ENCODE data around the gene KRT81.

Gene KRT81

GRCh38 chr12:52291267-52291935 lies at the start of gene KRT81:
Gene KRT81 (minus strand): TSS chr12:52291534. CDS start chr12:52291465, 69 bp downstream.
- TF ChIP-seq, protein P1, sequence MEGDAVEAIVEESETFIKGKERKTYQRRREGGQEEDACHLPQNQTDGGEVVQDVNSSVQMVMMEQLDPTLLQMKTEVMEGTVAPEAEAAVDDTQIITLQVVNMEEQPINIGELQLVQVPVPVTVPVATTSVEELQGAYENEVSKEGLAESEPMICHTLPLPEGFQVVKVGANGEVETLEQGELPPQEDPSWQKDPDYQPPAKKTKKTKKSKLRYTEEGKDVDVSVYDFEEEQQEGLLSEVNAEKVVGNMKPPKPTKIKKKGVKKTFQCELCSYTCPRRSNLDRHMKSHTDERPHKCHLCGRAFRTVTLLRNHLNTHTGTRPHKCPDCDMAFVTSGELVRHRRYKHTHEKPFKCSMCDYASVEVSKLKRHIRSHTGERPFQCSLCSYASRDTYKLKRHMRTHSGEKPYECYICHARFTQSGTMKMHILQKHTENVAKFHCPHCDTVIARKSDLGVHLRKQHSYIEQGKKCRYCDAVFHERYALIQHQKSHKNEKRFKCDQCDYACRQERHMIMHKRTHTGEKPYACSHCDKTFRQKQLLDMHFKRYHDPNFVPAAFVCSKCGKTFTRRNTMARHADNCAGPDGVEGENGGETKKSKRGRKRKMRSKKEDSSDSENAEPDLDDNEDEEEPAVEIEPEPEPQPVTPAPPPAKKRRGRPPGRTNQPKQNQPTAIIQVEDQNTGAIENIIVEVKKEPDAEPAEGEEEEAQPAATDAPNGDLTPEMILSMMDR (IDR thresholded peaks at IDR 0.05; ENCODE audit: control insufficient read depth, insufficient read depth, low read depth, low read length, missing control alignments), result no peak
- no peak within 1 kb of the TSS for H3K4me3 ChIP-seq (ENCODE audit: control insufficient read depth, low read depth, low read length)
- no peak for DNase-seq (ENCODE audit: low read depth)

DNA sequence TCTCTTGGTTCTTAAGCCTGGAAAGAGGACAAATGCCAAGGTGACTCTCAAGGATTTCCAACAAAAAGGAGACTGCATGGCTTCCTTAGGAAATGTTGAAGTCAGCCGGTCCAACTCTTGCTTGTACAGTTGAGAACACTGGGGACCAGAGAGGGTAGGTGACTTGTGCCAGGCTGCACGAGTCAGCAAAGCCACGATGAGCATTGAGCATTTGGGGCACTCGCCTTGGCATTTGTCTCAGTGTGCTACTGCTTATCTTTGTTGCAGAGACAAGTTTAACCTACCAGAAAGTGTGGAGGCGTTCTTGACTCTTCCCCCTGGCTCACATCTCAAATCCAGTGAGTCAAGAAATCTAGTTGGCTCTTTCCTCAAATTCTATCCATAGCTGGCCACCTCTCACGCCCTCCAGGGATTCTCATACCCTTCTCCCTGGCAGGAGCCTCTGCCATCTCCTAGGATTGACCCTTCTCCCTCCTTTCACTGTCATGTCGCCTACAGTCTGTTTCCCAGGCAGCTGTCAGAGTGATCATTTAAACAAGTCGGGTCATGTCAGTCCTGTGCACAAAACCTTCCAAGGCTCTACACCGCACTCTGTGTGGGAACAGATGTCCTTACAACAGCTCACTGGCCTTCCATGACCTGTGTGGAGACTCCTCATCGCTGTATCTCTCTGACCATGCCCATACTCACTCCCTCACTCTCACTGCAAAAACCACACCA lies 47.1 kb upstream of the KRT81 start:
- H3K4me3 ChIP-seq (ENCODE audit: control insufficient read depth, low read depth, low read length), result no peak overlapping the region
- TF ChIP-seq, protein P1 (IDR thresholded peaks at IDR 0.05; ENCODE audit: control insufficient read depth, insufficient read depth, low read depth, low read length, missing control alignments), result no peak
- DNase-seq (ENCODE audit: low read depth), result no peak

DNA sequence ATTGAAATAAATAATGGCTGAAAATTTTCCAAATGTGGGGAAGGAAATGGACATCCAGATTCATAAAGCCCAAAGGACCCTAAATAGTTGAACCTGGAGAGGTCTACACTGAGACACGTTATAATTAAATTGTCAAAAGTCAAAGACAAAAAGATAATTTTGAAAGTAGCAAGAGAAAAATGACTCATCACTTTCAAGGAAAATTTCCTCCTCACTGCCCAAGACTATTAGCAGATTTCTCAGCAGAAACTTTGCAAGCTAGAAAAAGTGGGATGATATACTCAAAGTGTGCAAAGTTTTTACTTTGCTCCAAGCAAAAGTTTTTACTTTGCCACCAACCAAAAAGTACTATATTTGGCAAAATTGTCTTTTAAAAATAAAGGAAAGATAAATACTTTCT lies 45.7 kb upstream of the KRT81 start:
- no peak overlapping the region for H3K4me3 ChIP-seq (ENCODE audit: control insufficient read depth, low read depth, low read length)
- TF ChIP-seq, protein P1 (IDR thresholded peaks at IDR 0.05; ENCODE audit: control insufficient read depth, insufficient read depth, low read depth, low read length, missing control alignments), result no peak
- no peak for DNase-seq (ENCODE audit: low read depth)

- no peak overlapping the region for H3K4me3 ChIP-seq (ENCODE audit: control insufficient read depth, low read depth, low read length)
- TF ChIP-seq, protein P1 (IDR thresholded peaks at IDR 0.05; ENCODE audit: control insufficient read depth, insufficient read depth, low read depth, low read length, missing control alignments), result no peak
- no peak for DNase-seq (ENCODE audit: low read depth)
Measured at GRCh38 chr12:52336641-52337040, 45.3 kb upstream of the KRT81 start.

GRCh38 chr12:52335598-52336262 lies 44.4 kb upstream of the KRT81 start:
- DNase-seq (ENCODE audit: low read depth), result no peak
- no peak overlapping the region for H3K4me3 ChIP-seq (ENCODE audit: control insufficient read depth, low read depth, low read length)
- TF ChIP-seq, protein P1 (IDR thresholded peaks at IDR 0.05; ENCODE audit: control insufficient read depth, insufficient read depth, low read depth, low read length, missing control alignments), result no peak

GRCh38 chr12:52334185-52334584 lies 42.9 kb upstream of the KRT81 start:
- TF ChIP-seq, protein P1 (IDR thresholded peaks at IDR 0.05; ENCODE audit: control insufficient read depth, insufficient read depth, low read depth, low read length, missing control alignments), result no peak
- no peak for DNase-seq (ENCODE audit: low read depth)
- no peak overlapping the region for H3K4me3 ChIP-seq (ENCODE audit: control insufficient read depth, low read depth, low read length)

Data from AG09309 (cell line).